ENCODE data around the gene UBAP1L.

DNA sequence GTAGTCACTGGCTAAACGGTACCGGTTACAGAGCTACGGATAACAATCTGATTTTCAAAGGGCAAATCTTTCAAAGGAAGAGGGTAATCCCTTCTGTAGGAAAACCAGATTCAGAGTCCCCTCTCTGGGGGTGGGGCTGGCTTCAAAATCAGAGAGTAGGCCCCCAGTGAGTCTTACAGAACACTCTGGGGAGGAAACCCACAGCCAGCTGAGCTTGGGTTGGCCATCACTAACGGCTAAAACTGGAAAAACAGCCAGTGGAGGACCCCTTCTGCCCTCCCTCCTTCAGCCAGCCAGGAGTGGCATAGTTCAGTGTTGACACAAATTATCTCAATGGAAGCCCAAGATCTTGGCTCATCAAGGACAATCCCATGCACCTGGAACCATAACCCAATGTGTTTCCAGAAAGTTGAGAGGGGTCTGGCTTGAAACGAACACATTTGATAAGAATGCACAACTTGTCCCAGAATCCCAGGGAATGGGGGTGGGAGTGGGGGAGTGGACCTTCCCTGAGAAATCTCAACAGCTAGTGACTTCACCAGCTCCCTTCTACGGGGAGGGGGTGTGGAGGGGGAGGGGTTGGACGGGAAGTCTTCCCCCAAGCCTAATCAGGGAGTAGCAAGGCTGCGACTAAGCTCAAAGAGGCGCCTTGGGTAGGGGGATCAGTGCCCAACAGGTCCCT lies 48.2 kb downstream of the UBAP1L start:
- TF ChIP-seq, protein P1, sequence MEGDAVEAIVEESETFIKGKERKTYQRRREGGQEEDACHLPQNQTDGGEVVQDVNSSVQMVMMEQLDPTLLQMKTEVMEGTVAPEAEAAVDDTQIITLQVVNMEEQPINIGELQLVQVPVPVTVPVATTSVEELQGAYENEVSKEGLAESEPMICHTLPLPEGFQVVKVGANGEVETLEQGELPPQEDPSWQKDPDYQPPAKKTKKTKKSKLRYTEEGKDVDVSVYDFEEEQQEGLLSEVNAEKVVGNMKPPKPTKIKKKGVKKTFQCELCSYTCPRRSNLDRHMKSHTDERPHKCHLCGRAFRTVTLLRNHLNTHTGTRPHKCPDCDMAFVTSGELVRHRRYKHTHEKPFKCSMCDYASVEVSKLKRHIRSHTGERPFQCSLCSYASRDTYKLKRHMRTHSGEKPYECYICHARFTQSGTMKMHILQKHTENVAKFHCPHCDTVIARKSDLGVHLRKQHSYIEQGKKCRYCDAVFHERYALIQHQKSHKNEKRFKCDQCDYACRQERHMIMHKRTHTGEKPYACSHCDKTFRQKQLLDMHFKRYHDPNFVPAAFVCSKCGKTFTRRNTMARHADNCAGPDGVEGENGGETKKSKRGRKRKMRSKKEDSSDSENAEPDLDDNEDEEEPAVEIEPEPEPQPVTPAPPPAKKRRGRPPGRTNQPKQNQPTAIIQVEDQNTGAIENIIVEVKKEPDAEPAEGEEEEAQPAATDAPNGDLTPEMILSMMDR (IDR thresholded peaks at IDR 0.05; ENCODE audit: low read length), result no peak
- no peak for TF ChIP-seq EZH2 (optimal IDR thresholded peaks at IDR 0.05; ENCODE audit: low read depth, low read length)
